ENCODE measurements around the gene LMO7.

DNA sequence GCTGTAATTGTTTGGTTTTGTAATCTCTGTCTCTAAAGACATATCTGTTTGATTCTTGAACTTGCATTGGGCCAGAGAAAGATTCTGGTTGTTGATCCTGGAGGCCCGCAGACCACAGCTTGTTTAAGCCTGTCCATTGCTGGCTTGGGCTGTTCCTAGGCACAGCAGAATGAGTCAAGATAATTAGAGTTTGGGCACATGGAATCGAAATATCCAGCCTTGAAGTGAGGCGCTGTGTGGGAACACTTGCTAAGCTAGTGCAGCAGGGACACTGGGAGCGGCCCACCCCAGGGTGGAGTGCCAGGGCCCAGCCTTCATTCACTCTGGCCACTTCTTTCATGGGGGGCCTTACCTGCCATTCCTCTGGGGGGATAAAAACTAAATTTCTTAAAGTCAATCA lies 219.7 kb downstream of the LMO7 start:
- TF ChIP-seq, protein P1, sequence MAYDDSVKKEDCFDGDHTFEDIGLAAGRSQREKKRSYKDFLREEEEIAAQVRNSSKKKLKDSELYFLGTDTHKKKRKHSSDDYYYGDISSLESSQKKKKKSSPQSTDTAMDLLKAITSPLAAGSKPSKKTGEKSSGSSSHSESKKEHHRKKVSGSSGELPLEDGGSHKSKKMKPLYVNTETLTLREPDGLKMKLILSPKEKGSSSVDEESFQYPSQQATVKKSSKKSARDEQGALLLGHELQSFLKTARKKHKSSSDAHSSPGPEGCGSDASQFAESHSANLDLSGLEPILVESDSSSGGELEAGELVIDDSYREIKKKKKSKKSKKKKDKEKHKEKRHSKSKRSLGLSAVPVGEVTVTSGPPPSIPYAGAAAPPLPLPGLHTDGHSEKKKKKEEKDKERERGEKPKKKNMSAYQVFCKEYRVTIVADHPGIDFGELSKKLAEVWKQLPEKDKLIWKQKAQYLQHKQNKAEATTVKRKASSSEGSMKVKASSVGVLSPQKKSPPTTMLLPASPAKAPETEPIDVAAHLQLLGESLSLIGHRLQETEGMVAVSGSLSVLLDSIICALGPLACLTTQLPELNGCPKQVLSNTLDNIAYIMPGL (CRISPR knock-in tag; IDR thresholded peaks at IDR 0.05), result no peak
- TF ChIP-seq CTCF (IDR thresholded peaks at IDR 0.05), result no peak
- TF ChIP-seq, protein P2, sequence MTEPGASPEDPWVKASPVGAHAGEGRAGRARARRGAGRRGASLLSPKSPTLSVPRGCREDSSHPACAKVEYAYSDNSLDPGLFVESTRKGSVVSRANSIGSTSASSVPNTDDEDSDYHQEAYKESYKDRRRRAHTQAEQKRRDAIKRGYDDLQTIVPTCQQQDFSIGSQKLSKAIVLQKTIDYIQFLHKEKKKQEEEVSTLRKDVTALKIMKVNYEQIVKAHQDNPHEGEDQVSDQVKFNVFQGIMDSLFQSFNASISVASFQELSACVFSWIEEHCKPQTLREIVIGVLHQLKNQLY (CRISPR knock-in tag; IDR thresholded peaks at IDR 0.05), result no peak
- TF ChIP-seq TCF7 (CRISPR knock-in tag; IDR thresholded peaks at IDR 0.05; ENCODE audit: low read depth), result no peak
- TF ChIP-seq ATF3 (CRISPR knock-in tag; conservative IDR thresholded peaks at IDR 0.05), result no peak
- TF ChIP-seq ZNF423 (CRISPR knock-in tag; IDR thresholded peaks at IDR 0.05), result no peak
- TF ChIP-seq, protein P3, sequence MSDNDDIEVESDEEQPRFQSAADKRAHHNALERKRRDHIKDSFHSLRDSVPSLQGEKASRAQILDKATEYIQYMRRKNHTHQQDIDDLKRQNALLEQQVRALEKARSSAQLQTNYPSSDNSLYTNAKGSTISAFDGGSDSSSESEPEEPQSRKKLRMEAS (CRISPR knock-in tag; IDR thresholded peaks at IDR 0.05), result no peak
- TF ChIP-seq NFYB (CRISPR knock-in tag; conservative IDR thresholded peaks at IDR 0.05; ENCODE audit: low read depth), result no peak
- TF ChIP-seq JUN (CRISPR knock-in tag; IDR thresholded peaks at IDR 0.05), result no peak
- TF ChIP-seq SP1 (CRISPR knock-in tag; conservative IDR thresholded peaks at IDR 0.05), result no peak
- no peak for TF ChIP-seq CREM (CRISPR knock-in tag; IDR thresholded peaks at IDR 0.05)

Measured in WTC11 (cell line).